Skeletal muscle cell (primary cell): ENCODE results near the gene CBY3.
"Not testable (repeated sequence)": the region's sequence is repeated elsewhere in the genome, so short reads cannot be mapped to it uniquely, and the experiment has no call there.

Source experiments
- DNase-seq: peaks from one replicate; pipeline ENCODE4 v3.0.0-alpha.2; 2010; ENCODE audit warnings: low read depth
- H3K4me3 ChIP-seq: 2 replicates; pipeline ENCODE4 v1.5.1; 2011; ENCODE audit warnings: low read depth, mild to moderate bottlenecking, control low read depth, low read length, moderate library complexity

CBY3 gene

GRCh38 chr5:179679014-179679674 is 1.7 kb downstream of the CBY3 start:
- DNase-seq, result no peak
- H3K4me3 ChIP-seq, result peak overlapping the region; percentile 96

DNA sequence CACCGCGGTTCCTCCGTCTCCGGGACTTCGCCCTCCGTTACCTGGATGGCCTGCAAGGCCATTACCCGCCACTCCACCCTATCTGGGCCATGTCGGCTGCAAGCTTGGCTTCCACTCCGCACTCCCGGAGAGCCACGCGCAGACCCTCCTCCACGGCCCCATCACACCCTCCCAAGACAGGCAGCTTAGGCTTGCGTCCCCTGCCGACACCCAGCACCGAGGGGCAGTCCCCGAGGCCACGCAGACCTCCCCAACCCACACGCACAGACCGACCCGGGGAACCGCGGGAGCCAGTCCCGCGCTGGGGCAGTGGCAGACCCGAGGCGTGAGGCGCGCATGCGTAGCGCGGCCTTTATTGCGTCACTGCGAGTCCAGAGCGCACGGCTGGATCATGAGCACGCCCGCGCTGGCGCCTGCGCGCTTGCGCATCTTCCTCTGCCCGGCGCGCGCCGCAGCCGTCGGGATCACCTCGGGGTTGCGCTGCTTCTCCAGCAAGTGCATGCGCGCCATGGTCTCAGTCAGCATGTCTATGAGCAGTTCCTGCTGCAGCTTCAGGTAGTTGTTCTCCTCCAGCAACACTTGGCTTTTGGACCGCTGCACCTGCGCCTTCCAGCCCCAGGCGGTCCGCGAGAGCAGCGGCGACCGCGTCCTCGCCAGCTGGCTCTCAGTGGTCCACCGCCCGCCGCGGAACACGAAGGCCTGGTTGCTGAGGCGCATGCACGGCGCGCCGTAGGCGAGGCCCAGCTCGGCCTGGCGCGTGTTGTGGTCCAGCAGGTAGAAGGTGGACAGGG is 2.4 kb downstream of the CBY3 start:
- peak overlapping the region; percentile 96 for H3K4me3 ChIP-seq
- peak; percentile 78 for DNase-seq

DNA sequence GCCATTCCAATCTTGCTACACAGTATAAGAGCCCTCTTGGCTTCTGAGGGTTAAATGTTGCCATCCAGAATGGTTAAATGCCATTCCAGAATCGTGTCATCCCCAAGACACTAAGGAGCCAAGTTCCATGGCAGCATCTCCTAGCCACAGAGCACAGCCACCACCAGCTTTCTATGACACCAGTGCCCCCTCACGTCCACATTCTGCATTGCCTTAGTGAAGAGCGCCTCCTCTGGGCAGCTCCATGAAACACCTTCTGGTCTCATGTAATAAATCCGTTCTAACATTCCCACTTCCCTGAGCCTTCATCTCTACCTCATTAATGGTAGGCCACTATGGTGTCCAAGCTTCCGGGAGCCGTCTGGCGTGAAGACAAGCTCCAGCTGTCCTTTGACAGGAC is 12.4 kb downstream of the CBY3 start:
- H3K4me3 ChIP-seq, result no peak overlapping the region
- no peak for DNase-seq

GRCh38 chr5:179661647-179662046 is 19.2 kb downstream of the CBY3 start:
- DNase-seq, result not testable (repeated sequence)

GRCh38 chr5:179658179-179658856 is 22.5 kb downstream of the CBY3 start:
- peak overlapping the region; percentile 55 for H3K4me3 ChIP-seq
- DNase-seq, result not testable (repeated sequence)

More at GRCh38 chr5:179661647-179662046, 19.2 kb downstream of the CBY3 start:
- H3K4me3 ChIP-seq, result not testable (repeated sequence)

DNA sequence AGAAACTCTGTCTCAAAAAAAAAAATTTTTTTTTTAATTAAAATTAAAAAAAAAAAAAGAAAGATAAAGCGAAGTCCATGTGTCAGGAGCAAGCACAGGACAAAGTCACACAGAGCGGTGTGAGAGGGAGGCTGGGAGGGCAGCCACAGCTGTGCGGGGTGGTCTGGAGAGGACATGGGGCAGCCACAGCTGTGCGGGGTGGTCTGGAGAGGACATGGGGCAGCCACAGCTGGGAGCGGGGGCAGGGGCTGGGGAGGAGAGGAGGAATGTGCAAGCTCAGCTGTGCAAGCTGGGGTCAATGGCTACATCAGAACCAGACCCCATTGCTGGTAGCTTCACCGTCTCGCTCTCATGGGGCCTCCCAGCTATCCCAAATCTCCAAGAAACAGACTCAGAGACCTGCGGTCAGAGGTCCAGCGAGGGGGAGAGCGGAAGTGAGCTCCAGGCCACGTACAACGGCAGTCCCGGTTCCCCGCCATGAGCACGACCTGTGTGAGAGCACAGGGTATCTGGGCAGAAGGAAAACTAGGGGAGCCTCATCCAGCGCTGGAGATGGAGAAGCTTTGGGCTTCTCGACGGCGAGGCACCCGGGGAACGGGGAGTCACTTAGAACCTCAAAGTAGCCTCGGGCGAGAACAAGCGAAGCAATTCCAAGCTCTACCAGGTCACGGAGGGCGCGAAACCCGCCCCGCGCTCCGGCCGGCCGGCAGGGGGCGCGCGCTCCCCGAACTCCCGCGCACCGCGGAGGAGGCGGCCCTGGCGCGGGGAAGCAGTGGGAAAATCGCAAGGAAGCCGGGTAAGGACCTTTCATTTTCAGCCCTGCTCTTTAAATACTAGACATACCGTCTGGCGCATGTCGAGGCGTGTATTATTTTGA is 23.3 kb downstream of the CBY3 start:
- not testable (repeated sequence) for DNase-seq, H3K4me3 ChIP-seq

DNA sequence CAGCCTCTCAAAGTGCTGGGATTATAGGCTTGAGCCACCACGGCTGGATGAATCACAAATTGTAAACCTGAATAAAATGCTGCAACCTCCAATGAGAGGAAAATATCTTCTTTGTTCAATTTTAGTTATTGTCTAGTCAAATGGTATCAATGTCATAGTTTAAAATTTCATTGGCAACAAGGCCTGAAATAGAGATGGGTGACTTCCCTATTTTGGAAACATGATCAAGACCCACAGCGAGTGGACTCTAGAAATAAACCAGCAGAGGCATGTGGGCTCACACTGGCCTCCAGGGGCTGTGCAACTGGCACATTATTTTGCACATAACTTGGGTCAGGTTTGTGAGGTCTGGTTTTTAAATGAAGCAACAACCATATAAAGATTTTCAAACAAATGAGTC is 27.7 kb downstream of the CBY3 start:
- not testable (repeated sequence) for H3K4me3 ChIP-seq, DNase-seq

- not testable (repeated sequence) for H3K4me3 ChIP-seq, DNase-seq
Observed at GRCh38 chr5:179650245-179650644, 30.6 kb downstream of the CBY3 start.

GRCh38 chr5:179649166-179649703 is 31.6 kb downstream of the CBY3 start:
- H3K4me3 ChIP-seq, DNase-seq: not testable (repeated sequence)

DNA sequence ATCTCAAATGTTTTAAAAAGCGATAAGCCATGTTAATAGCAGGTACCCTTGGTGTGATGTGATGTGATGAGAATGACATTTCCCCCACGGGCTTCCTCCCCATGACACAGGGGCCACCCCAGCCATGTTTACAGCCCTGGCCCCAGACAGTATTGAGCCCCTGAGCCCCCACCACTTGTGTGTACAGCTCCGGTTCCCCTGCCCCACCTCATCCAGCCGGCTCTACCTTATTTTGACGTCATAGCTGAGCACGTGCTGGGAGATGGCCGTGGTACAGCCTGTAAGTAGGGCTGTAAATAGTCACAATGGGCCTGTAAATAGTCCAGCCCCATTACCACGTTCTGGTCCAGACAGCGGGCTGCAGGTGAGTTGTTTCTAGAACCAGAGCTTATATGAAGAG is 32.4 kb downstream of the CBY3 start:
- DNase-seq, result no peak
- H3K4me3 ChIP-seq, result no peak overlapping the region

DNA sequence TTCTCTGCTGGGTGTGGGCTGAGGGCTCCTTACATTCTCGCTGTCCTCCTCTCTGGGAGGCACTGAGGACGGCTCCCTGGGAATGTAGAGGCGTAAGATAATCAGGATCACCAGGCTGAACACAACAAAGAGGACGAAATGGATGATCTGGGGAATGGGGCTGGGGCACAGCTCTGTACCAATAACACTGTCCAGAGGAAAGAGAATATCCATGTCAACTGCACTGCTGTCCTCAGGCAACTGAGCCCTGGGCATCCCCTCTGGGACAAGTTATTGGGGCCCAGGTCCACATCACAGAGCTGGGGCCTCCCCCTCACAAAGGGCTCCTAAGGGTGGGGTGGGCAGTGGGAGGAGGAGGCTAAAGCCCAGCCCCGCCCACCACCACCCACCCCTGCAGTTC is 36.1 kb downstream of the CBY3 start:
- DNase-seq, H3K4me3 ChIP-seq: not testable (repeated sequence)

GRCh38 chr5:179643141-179643920 is 37.5 kb downstream of the CBY3 start:
- H3K4me3 ChIP-seq, DNase-seq: not testable (repeated sequence)

DNA sequence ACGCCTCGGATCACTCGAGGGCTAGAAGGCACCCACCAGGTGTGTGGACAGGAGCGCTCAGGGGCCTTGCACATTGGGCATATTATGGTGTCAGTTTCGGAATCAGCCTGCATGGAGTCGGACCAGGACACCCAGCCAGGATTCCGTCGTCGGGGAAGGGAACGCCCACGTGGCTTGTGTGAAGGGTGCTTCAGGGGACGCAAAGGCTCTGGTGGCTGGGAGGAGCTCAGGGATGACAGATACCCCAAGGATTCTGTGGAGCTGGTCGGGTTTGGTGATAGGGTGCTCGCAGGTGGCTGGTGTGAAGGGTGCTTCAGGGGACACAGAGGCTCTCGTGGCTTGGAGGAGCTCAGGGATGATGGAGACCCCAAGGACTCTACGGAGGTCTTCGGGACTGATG is 38.2 kb downstream of the CBY3 start:
- not testable (repeated sequence) for H3K4me3 ChIP-seq, DNase-seq

DNA sequence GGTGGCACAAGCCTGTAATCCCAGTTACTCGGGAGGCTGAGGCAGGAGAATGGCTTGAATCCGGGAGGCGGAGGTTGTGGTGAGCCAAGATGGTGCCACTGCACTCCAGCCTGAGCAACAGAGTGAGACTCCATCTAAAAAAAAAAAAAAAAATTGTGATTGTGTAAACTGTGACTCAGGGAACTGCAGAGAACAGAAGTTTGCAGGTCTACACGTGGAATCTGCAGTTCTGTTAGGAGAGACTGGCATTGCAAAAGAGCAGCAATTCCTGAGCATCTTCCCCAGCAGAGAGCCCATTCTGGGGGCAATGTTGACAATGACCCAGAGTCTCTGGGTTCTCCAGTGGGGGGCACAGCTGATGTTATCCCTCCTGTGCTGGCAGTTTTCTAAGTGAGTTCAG is 39.1 kb downstream of the CBY3 start:
- H3K4me3 ChIP-seq, DNase-seq: not testable (repeated sequence)

GRCh38 chr5:179639296-179639695 is 41.5 kb downstream of the CBY3 start:
- not testable (repeated sequence) for H3K4me3 ChIP-seq, DNase-seq

DNA sequence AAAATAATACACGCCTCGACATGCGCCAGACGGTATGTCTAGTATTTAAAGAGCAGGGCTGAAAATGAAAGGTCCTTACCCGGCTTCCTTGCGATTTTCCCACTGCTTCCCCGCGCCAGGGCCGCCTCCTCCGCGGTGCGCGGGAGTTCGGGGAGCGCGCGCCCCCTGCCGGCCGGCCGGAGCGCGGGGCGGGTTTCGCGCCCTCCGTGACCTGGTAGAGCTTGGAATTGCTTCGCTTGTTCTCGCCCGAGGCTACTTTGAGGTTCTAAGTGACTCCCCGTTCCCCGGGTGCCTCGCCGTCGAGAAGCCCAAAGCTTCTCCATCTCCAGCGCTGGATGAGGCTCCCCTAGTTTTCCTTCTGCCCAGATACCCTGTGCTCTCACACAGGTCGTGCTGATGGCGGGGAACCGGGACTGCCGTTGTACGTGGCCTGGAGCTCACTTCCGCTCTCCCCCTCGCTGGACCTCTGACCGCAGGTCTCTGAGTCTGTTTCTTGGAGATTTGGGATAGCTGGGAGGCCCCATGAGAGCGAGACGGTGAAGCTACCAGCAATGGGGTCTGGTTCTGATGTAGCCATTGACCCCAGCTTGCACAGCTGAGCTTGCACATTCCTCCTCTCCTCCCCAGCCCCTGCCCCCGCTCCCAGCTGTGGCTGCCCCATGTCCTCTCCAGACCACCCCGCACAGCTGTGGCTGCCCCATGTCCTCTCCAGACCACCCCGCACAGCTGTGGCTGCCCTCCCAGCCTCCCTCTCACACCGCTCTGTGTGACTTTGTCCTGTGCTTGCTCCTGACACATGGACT is 46.3 kb downstream of the CBY3 start:
- not testable (repeated sequence) for H3K4me3 ChIP-seq, DNase-seq

- H3K4me3 ChIP-seq, result peak overlapping the region; percentile 43
- not testable (repeated sequence) for DNase-seq
Observed at GRCh38 chr5:179633501-179634369, 47.1 kb downstream of the CBY3 start.
